Measurements from ENCODE around the gene AHCYL1. TPM values are rescaled to one million over a fixed set of nuclear protein-coding genes. Genes with fewer than 3 reads are reported as not detected.

The AHCYL1 gene
- total RNA-seq, 1 donor from 2014 or later: 31.6 TPM

DNA sequence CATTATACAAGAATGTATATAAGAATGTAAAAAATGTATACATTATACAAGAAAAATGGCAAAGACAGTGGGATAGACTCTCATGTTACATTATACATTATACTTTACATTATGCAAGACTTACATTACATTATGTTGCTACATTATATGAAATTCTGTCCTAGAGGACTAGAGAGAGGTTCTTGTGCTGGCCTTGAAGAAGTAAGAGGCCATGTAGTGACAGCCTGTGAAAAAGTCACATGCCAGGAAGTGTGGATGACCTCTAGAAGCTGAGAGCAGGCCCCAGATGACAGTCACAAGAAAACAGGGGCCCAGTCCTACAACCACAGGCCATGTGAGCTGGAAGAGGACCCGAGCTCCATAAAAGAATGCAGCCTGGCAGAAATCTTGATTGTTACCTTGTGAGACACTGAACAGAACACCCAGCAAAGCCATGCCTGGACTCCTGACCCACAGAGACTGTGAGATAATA, 30.5 kb upstream of the AHCYL1 start:
- Histone ChIP-seq H3K27me3 (ENCODE audit: control insufficient read depth, insufficient read depth, low read length) (no peaks in the 10 kb centered on the region), H3K4me3 (ENCODE audit: low read depth, low read length) (no peak overlapping the region), H3K36me3 (ENCODE audit: control insufficient read depth, insufficient read depth, low read length) (no peaks in the 10 kb centered on the region)
- TF ChIP-seq, protein P1, sequence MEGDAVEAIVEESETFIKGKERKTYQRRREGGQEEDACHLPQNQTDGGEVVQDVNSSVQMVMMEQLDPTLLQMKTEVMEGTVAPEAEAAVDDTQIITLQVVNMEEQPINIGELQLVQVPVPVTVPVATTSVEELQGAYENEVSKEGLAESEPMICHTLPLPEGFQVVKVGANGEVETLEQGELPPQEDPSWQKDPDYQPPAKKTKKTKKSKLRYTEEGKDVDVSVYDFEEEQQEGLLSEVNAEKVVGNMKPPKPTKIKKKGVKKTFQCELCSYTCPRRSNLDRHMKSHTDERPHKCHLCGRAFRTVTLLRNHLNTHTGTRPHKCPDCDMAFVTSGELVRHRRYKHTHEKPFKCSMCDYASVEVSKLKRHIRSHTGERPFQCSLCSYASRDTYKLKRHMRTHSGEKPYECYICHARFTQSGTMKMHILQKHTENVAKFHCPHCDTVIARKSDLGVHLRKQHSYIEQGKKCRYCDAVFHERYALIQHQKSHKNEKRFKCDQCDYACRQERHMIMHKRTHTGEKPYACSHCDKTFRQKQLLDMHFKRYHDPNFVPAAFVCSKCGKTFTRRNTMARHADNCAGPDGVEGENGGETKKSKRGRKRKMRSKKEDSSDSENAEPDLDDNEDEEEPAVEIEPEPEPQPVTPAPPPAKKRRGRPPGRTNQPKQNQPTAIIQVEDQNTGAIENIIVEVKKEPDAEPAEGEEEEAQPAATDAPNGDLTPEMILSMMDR (IDR thresholded peaks at IDR 0.05; ENCODE audit: insufficient read depth, low read length, severe bottlenecking): no peak
- DNase-seq (ENCODE audit: low read depth) (no peak), FAIRE-seq (no peak)

DNA sequence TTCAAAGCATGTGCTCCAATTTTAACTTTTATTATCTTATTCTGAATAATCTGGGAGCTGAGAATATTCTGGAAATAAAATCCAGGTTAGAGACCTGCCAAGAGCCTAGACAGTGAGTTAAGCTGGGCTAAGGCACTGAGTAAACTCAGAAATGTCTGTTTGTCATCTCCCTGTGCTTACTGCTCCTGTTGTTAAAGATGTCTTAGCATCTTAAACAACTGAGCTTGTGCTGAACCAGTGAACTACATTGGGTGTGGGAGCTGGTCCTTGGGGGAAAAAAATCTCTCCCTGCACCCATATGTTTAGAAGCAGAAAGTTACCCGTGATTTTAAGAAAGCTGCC, 25.0 kb upstream of the AHCYL1 start:
- no peak overlapping the region for H3K4me3 ChIP-seq (ENCODE audit: low read depth, low read length)
- peak; percentile 26 for DNase-seq (ENCODE audit: low read depth)
- H3K36me3 ChIP-seq (ENCODE audit: control insufficient read depth, insufficient read depth, low read length): no peaks in the 10 kb centered on the region
- no peaks in the 10 kb centered on the region for H3K27me3 ChIP-seq (ENCODE audit: control insufficient read depth, insufficient read depth, low read length)
- TF ChIP-seq, protein P1 (IDR thresholded peaks at IDR 0.05; ENCODE audit: insufficient read depth, low read length, severe bottlenecking): no peak
- no peak for FAIRE-seq

DNA sequence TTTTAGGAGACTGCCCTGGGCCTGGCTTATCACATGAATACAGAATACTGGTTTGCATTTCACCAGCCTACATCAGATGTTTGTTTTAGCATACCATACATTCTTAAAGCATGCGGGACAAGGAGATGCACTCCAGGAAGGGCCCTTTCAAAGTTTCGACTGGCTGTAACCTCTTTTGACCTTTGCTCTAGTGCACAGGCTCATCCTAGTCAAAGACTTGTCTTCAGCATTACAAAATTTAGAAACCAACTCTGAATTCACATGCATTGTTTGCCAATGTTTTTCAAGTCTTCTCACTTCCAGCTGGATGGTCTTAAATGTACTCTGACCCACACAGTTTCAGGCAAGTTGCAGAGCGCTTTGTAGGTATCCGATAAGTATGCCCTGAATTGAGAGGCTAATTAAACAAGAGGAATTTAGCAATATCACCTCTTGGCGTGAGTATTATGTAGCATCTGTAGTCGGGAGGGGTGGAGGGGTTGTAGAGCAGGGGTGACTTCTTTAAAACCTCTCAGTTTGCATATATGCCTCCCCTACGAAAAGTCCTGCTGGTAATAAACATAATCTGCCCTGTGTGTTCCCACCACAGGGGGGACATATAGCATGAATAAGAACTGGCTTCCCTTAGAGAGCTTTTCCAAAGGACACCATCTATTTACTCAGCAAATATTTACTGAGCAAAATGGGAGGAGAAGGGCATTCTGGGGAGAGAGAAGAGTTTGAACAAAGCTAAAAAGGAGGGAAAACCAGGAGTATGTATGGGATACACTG, 24.4 kb upstream of the AHCYL1 start:
- TF ChIP-seq, protein P1 (IDR thresholded peaks at IDR 0.05; ENCODE audit: insufficient read depth, low read length, severe bottlenecking): no peak
- H3K36me3 ChIP-seq (ENCODE audit: control insufficient read depth, insufficient read depth, low read length): no peaks in the 10 kb centered on the region
- no peaks in the 10 kb centered on the region for H3K27me3 ChIP-seq (ENCODE audit: control insufficient read depth, insufficient read depth, low read length)
- H3K4me3 ChIP-seq (ENCODE audit: low read depth, low read length): no peak overlapping the region
- DNase-seq (ENCODE audit: low read depth) (peak; percentile 50), FAIRE-seq (no peak)

DNA sequence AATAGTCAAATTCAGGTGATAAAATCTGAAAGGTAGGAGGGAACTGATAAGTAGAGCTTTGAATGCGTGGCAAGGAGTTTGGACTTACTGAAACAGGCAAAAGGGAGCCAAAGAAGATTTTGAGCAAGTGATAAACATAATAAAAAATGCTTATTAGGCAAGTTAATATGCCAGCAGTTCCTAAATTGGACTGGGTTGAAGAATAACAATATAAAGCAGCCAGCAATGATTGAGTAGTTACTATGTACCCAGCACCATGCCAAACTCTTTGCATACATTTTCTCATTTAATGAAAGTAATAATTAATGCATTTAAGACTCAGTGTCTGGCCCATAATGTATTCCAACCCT, 23.8 kb upstream of the AHCYL1 start:
- no peak for FAIRE-seq
- Histone ChIP-seq H3K27me3 (ENCODE audit: control insufficient read depth, insufficient read depth, low read length) (no peaks in the 10 kb centered on the region), H3K4me3 (ENCODE audit: low read depth, low read length) (no peak overlapping the region), H3K36me3 (ENCODE audit: control insufficient read depth, insufficient read depth, low read length) (no peaks in the 10 kb centered on the region)
- TF ChIP-seq, protein P1 (IDR thresholded peaks at IDR 0.05; ENCODE audit: insufficient read depth, low read length, severe bottlenecking): no peak
- no peak for DNase-seq (ENCODE audit: low read depth)

DNA sequence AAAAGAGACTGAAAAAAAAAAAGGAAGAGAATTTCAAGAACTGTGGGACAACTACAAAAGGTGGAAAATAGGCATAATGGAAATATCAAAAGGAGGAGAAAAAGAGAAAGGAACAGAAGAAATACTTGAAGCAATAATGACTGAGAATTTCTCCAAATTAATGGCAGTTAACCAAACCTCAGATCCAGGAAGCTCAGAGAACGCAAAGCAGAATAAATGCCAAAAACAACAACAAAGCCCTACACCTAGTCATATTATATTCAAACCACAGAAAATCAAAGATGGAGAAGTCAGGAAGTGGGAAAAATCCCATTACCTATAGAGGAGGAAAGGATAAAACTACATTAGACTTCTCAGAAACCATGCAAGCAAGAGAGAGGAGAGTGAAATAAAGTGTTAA, 20.7 kb upstream of the AHCYL1 start:
- Histone ChIP-seq H3K4me3 (ENCODE audit: low read depth, low read length) (no peak overlapping the region), H3K27me3 (ENCODE audit: control insufficient read depth, insufficient read depth, low read length) (no peaks in the 10 kb centered on the region), H3K36me3 (ENCODE audit: control insufficient read depth, insufficient read depth, low read length) (no peaks in the 10 kb centered on the region)
- TF ChIP-seq, protein P1 (IDR thresholded peaks at IDR 0.05; ENCODE audit: insufficient read depth, low read length, severe bottlenecking): no peak
- FAIRE-seq (no peak), DNase-seq (ENCODE audit: low read depth) (peak; percentile 56)

Measured in bronchial epithelial cell (primary cell).